GM19463 (cell line): ENCODE data around the gene WASF2.
"Not testable (repeated sequence)": the region's sequence is repeated elsewhere in the genome, so short reads cannot be mapped to it uniquely, and the experiment has no call there.

Source experiments
- ATAC-seq: cut with Tn5 transposase; IDR thresholded peaks from one replicate; pipeline ENCODE4 v1.9.1; 2021; ENCODE audit warnings: mild to moderate bottlenecking, moderate library complexity; ENCODE audit not compliant: unreplicated experiment

The WASF2 gene

GRCh38 chr1:27463916-27464315 is 26.1 kb downstream of the WASF2 start:
- not testable (repeated sequence) for ATAC-seq

DNA sequence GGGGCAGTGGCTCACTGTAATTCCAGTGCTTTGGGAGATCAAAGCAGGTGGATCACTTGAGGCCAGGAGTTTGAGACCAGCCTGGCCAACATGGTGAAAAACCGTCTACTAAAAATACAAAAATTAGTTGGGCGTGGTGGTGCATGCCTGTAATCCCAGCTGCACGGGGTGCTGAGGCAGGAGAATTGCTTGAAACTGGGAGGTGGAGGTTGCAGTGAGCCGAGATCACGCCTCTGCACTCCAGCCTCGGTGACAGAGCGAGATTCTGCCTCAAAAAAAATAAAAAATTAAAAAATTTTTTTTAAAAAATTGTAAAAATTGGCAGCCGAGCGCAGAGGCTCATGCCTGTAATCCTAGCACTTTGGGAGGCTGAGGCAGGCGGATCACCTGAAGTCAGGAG is 31.4 kb downstream of the WASF2 start:
- not testable (repeated sequence) for ATAC-seq

DNA sequence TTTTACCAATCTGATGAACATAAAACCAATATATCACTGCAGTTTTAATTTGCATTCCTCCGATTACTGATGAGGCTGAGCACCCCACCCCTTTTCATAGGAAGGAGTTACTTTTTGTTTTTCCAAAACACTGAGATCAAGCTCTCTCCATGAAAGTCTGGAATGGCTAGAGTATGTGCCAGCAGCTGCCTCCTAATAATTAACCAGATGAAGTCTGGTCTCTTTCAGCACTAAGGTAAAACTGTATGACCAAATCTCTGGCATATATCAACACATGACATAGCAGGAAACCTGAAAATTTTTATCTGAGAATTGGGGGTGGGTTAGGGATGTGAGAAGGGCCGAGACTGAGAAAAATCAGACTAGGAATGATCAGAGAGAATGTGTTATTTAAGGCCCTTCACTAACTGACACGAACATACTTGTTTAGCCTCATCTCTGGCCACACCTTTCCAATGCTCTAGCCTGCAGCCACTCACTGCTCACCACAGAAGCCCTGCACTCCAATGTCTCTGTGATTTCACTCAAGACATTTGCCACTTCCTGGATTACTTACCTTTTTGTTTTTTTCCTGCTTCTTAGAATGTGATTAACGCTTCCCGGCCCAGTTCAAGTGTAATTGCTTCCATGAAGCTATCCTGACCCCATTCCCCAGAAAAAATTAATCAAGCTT is 34.7 kb downstream of the WASF2 start:
- no peak for ATAC-seq

- ATAC-seq, result no peak
Measured at GRCh38 chr1:27454610-27455009, 35.4 kb downstream of the WASF2 start.

DNA sequence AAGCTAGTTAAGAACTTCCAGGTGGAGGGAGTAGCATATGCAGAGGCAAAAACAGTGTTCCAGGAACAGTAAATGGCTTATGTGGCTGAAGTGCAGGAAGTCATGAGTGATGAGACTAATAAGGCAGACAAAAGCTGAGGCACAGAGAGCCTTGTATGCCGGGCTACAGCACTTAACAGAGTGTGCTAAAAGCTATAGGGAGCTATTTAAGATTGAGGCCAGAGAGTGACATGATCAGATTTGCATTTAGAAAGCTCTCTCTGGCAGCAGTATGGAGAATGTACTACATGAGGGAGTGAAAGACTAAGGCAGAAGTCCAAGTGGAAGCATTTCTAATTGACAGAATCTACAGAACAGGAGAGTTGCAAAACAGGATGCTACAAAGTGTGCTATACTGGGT is 38.6 kb downstream of the WASF2 start:
- no peak for ATAC-seq

DNA sequence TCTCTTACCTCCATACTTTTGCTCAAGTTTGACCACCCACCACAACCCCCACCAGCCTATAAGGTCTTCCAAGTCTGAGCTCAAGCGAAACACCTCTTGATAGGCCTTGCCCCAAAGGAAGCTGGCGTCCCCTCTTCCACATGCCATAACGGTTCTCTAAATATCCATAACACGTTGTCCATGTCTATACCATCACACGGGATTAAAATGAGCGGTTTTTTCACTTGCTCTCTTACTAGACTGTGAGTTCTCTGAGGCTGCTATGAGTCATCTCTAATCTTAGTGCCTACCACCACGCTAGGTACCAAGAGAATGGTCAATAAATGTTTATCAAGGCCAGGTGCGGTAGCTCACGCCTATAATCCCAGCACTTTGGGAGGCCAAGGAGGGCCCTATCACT is 41.0 kb downstream of the WASF2 start:
- no peak for ATAC-seq

GRCh38 chr1:27447883-27448282 is 42.1 kb downstream of the WASF2 start:
- ATAC-seq, result no peak

GRCh38 chr1:27447399-27447798 is 42.6 kb downstream of the WASF2 start:
- ATAC-seq, result no peak

DNA sequence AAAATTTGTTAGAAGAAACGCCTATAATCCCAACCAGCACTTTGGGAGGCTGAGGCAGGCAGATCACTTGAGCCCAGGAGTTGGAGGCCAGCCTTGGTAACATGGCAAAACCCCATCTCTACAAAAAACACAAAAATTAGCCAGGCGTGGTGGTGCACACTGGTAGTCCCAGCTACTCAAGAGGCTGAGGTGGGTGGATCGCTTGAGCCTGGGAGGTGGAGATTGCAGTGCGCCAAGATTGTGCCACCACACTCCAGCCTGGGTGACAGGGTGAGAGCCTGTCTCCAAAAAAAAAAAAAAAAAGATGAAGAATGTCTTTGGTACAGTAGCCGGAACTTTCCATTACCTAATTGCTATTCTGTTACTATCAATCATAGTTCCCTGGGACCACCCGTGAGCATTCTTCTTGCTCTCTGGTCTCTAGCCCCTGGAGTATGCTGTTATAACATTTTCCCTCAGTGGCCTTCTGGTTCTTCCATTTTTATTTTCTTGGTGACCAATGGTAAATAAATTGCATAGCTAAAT is 43.4 kb downstream of the WASF2 start:
- no peak for ATAC-seq

- no peak for ATAC-seq
Measured at GRCh38 chr1:27445177-27445936, 44.6 kb downstream of the WASF2 start.

DNA sequence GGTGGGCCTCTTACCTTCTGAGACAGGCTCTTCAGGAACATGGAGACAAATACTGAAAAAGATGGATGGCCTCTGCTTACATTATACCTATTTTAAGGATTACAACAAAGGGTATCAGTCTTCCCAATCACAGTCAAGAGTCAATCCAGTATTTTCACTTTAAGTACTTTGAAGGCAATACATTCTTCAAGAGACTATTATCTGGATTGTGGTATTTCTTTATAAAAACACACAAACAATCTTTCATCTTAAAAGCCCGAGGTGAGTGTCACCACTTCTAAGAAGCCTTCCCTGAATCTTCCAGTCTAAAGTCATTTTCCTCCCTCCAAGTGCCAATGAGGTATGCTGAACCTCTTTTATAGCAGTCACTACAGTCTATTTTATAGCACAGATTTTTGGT is 45.3 kb downstream of the WASF2 start:
- no peak for ATAC-seq

GRCh38 chr1:27439150-27439549 is 50.8 kb downstream of the WASF2 start:
- ATAC-seq, result no peak

- ATAC-seq, result no peak
Measured at GRCh38 chr1:27438621-27439061, 51.3 kb downstream of the WASF2 start.

- ATAC-seq, result no peak
Measured at GRCh38 chr1:27436204-27437159, 53.5 kb downstream of the WASF2 start.

- no peak for ATAC-seq
Measured at GRCh38 chr1:27435566-27436203, 54.3 kb downstream of the WASF2 start.

DNA sequence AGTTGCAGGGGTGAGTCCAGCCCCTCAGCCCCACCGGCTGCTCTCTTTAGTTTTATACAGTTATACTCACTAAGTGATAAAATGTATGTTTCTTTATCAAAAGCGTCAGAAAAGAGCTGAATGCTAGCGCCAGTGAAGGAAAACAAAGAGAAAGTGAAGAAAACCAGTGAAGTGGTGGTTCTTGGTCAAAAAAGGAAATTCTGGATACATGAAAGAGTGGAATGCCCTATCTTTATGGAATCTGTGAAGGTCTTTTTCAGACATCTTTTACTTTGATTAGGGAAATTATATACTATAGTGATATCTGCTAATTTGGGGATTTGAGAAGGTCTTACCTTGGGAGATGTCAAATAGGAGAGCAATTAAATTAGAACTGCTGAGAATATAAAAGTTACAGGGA is 56.3 kb downstream of the WASF2 start:
- no peak for ATAC-seq

DNA sequence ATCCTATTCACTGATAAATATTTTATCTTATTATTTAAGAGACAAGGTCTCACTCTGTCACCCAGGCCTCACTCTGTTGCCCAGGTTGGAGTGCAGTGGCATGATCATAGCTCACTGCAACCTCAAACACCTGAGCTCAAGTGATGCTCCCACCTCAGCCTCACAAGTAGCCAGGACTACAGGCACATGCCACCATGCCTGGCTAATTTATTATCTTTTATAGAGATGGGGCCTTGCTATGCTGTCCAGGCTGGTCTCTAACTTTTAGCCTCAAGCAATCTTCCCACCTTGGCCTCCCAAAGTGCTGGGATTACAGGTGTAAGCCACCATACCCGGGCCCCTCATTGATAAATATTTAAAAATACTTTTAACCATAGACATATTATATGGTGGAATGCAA is 57.2 kb downstream of the WASF2 start:
- not testable (repeated sequence) for ATAC-seq

- ATAC-seq, result no peak
Measured at GRCh38 chr1:27431601-27431940, 58.4 kb downstream of the WASF2 start.

DNA sequence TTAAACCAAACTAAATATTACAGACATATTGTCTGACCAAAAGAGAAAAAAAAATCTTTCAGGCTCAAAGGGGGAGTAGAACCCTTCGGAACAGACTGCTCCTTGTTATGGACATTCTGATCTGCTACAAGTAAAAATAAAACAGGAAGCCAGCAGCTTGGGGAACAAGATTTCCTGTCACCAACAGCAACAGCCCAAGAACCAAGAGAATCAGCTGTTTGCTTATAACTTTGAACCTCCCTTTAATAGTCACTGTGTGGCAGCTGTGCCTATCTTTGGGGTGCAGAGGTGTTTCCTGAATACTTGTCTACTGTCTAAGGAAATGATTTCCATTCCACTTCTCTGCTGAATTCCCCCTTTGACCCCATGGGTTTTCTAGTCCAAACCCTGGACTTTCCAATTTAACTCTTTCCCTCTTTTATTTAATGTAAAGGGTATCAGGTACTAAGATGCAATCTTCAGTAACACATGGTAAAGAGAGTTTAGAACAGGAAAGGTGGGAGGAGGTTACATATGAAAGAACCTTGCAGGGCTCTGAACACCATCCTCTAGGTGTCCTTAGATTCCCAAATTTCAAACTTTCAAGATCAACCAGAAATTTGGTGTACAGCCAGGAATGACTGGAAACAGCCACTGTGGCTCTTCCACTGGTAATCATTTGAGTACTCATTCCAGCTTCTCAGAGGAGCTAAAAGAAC is 58.9 kb downstream of the WASF2 start:
- ATAC-seq, result no peak

DNA sequence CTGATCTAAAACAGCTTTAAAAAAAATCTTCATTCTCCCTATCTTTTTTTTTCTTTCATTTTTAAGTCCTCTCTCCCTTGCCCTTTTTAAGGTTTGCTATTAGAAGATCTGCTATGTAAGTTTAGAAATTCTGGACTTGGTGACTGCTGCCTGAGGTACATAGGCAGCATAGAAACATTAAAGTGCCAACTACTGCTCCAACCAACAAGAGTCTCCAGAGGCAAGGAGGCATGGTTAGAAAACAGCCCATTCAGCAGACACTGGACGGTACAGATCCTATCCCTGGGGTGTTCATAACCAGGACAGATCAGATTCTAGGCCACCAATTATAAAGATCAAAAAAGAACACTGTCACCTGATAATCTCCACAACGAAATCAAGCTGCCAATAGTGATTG is 60.9 kb downstream of the WASF2 start:
- no peak for ATAC-seq
